Esophagus muscularis mucosa (tissue), 4 donors: ENCODE data around the gene PCSK6. TPM values are rescaled to one million over a fixed set of nuclear protein-coding genes. Genes with fewer than 3 reads are reported as not detected.

ENCODE experiments used
- DNase-seq: peaks from one replicate; pipeline ENCODE4 v3.0.0-alpha.2; 2017; ENCODE audit errors: extremely low spot score
- H3K27ac ChIP-seq, 4 donors: fragments of 200-600 bp; sonication (generic); replicated peaks in 1 of 4; 1 replicate in 3 of 4; 2 replicates in 1 of 4; pipeline ENCODE4 v1.5.1; 2016 to 2019; ENCODE audit warnings: mild to moderate bottlenecking in 1 of 4
- H3K27me3 ChIP-seq, 4 donors: fragments of 200-600 bp; sonication (generic); one replicate each; pipeline versions ENCODE4 v1.5.1 to v1.6.0; 2016 to 2019
- H3K36me3 ChIP-seq, 4 donors: fragments of 200-600 bp; sonication (generic); one replicate each; pipeline ENCODE4 v1.5.1; 2016 to 2019
- H3K4me1 ChIP-seq, 4 donors: fragments of 200-600 bp; sonication (generic); one replicate each; pipeline ENCODE4 v1.5.1; 2016 to 2019
- H3K4me3 ChIP-seq, 4 donors: fragments of 200-600 bp; sonication (generic); 1 replicate in 2 of 4; 2 replicates in 2 of 4; pipeline ENCODE4 v1.5.1; 2016 to 2019; ENCODE audit warnings: mild to moderate bottlenecking in 4 of 4, moderate library complexity in 1 of 4
- H3K9me3 ChIP-seq, 4 donors: fragments of 200-600 bp; sonication (generic); 1 replicate in 3 of 4; 2 replicates in 1 of 4; pipeline ENCODE4 v1.5.1; 2016 to 2019
- CTCF ChIP-seq, 3 experiments: fragments of 200-600 bp in 2 of 3; fragments of 450-650 bp in 1 of 3; sonication (generic) in 2 of 3; IDR thresholded peaks; one replicate each; pipeline ENCODE4 v1.5.1; 2017 to 2019; ENCODE audit warnings: antibody characterized with exemption in 3 of 3, mild to moderate bottlenecking in 2 of 3, moderate library complexity in 1 of 3
- EP300 ChIP-seq: sonication (generic); formaldehyde crosslinking; IDR thresholded peaks from one replicate; pipeline ENCODE4 v1.6.1; 2017; ENCODE audit warnings: antibody characterized with exemption
- POLR2A ChIP-seq: fragments of 450-650 bp; IDR thresholded peaks from one replicate; pipeline ENCODE4 v1.6.1; 2017; ENCODE audit warnings: antibody characterized with exemption, moderate library complexity, mild to moderate bottlenecking, low read depth
- POLR2AphosphoS5 ChIP-seq, 2 donors: sonication (generic); formaldehyde crosslinking; IDR thresholded peaks; one replicate each; pipeline ENCODE4 v1.6.1; 2017; ENCODE audit warnings: antibody characterized with exemption in 2 of 2
- WGBS: methylation state at CpG from one replicate; pipeline ENCODE4 v1.1.5; 2018; 5-methylcytosine and 5-hydroxymethylcytosine counted together
- intact Hi-C: fragments of 100-400 bp; cut with DNase I; formaldehyde crosslinking; loops from one replicate; pipeline ENCODE4 v1.15.1; 2023
- total RNA-seq, 4 donors: library from RNA; depleted of rRNA; stranded (reverse); fragments of >200 nt; gene quantifications; one replicate each; pipeline versions ENCODE4 v1.1.0 to v1.2.1, GENCODE V29; 2016

PCSK6 gene
- total RNA-seq, 4 donors from 2014 or later = 13.6 to 24.1 (median 15.3) TPM

- H3K4me1 ChIP-seq = no peaks in the 10 kb centered on the region
- no peak for DNase-seq
- H3K27ac ChIP-seq = no peak overlapping the region
- peaks cover 0 to 18% (median 0%) of the 10 kb centered on the region in 4 donors for H3K36me3 ChIP-seq
- no peak overlapping the region for H3K4me3 ChIP-seq
- TF ChIP-seq EP300 = no peak
- no peak for TF ChIP-seq CTCF (IDR thresholded peaks at IDR 0.05)
- TF ChIP-seq POLR2AphosphoS5 (IDR thresholded peaks at IDR 0.05) = no peak
- TF ChIP-seq POLR2A = no peak
- WGBS = 90% methylated on average over 11 of the region's 11 CpGs
- no peaks in the 10 kb centered on the region for H3K9me3 ChIP-seq
- peaks cover 0 to 20% (median 0%) of the 10 kb centered on the region in 4 donors for H3K27me3 ChIP-seq
- intact Hi-C loops = no loop called here
Measured at GRCh38 chr15:101394654-101395053, 94.9 kb downstream of the PCSK6 start.

DNA sequence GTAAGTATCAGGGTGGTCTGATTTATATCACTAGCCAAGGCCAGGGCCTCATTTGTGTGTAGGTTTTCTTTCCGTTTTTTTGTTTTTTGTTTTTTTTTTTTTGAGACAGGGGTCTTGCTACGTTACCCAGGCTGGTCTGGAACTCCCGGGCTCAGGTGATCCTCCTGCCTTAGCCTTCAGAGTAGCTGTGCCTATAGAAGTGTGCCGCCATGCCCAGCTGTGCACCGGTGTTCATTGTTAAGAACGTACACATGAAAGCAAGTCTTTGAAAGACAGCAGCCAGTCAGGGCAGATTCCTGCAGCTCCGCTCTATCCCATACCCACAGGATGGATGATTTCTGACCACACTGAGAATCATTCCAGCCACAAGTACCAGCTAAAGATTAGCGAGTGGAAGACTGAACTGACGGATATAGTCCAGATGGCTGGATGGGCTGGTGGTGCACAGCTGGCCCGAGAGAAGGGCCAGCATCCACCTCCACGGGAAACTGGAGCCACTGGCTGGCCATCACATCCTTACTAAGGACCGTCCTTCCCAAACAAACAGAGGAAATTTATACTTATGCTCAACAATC, 95.4 kb downstream of the PCSK6 start:
- Histone ChIP-seq H3K36me3 (peaks cover 0 to 23% (median 0%) of the 10 kb centered on the region in 4 donors), H3K27me3 (peaks cover 0 to 15% (median 0%) of the 10 kb centered on the region in 4 donors), H3K4me1 (no peaks in the 10 kb centered on the region), H3K4me3 (no peak overlapping the region), H3K9me3 (no peaks in the 10 kb centered on the region), H3K27ac (no peak overlapping the region)
- TF ChIP-seq EP300 = no peak
- no peak for TF ChIP-seq POLR2A
- TF ChIP-seq POLR2AphosphoS5 (IDR thresholded peaks at IDR 0.05) = no peak
- no peak for TF ChIP-seq CTCF (IDR thresholded peaks at IDR 0.05)
- DNase-seq = no peak
- intact Hi-C loops = no loop called here
- WGBS = 83% methylated on average over 12 of the region's 12 CpGs

- H3K4me1 ChIP-seq = no peaks in the 10 kb centered on the region
- TF ChIP-seq CTCF (IDR thresholded peaks at IDR 0.05) = no peak
- no peak for TF ChIP-seq POLR2AphosphoS5 (IDR thresholded peaks at IDR 0.05)
- no peak for TF ChIP-seq EP300
- no peak for TF ChIP-seq POLR2A
- H3K36me3 ChIP-seq = peaks cover 0 to 24% (median 0%) of the 10 kb centered on the region in 4 donors
- H3K27me3 ChIP-seq = peaks cover 0 to 12% (median 0%) of the 10 kb centered on the region in 4 donors
- intact Hi-C loops = no loop called here
- no peak for DNase-seq
- H3K9me3 ChIP-seq = no peaks in the 10 kb centered on the region
- H3K4me3 ChIP-seq = no peak overlapping the region
- 90% methylated on average over 13 of the region's 13 CpGs for WGBS
- H3K27ac ChIP-seq = no peak overlapping the region
Measured at GRCh38 chr15:101393172-101393571, 96.3 kb downstream of the PCSK6 start.

DNA sequence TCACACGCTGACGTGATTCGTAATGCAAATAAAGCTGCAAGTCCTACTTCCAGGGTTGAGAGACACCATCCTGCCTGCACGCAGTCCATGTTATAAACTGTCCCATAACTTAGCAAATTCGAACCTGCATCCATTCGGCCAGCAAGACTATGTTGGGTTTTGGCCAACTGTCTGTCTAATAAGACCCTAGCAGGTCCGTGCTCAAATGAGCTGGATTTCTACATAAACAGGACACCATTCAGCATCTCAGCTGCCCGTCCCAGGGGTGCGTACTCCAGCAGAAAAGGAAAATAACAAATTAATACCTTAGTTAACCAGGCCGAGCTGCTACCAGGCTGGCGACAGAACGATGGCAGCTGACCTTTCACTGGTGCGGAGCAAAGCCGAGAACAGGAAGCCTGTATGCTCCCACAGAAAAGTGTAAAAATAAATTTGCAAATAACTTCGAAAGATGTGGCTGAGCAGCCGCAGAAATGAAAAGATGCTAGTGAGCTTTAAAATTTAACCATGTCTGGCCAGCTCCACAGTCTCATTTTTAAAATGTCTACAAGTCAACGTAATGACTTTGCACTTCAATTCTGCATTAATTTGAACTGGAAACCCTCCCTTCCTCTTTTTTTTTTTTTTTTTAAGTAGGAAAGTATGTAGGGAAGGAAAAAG, 97.4 kb downstream of the PCSK6 start:
- WGBS = 71% methylated on average over 17 of the region's 17 CpGs
- Histone ChIP-seq H3K27ac (no peak overlapping the region), H3K27me3 (peaks cover 0 to 4% (median 0%) of the 10 kb centered on the region in 4 donors), H3K4me1 (no peaks in the 10 kb centered on the region), H3K9me3 (no peaks in the 10 kb centered on the region), H3K4me3 (no peak overlapping the region), H3K36me3 (peaks cover 0 to 22% (median 0%) of the 10 kb centered on the region in 4 donors)
- intact Hi-C loops = no loop called here
- no peak for DNase-seq
- TF ChIP-seq POLR2A = no peak
- TF ChIP-seq POLR2AphosphoS5 (IDR thresholded peaks at IDR 0.05) = no peak
- TF ChIP-seq EP300 = no peak
- TF ChIP-seq CTCF (IDR thresholded peaks at IDR 0.05) = no peak
